ENCODE data around the gene SGSH. TPM values are rescaled to one million over a fixed set of nuclear protein-coding genes. Genes with fewer than 3 reads are reported as not detected.
A peak's percentile ranks its signal among the peaks of the same experiment; 100 is the strongest.

SGSH gene
- total RNA-seq, 1 donor from 2014 or later, result 25.5 TPM

DNA sequence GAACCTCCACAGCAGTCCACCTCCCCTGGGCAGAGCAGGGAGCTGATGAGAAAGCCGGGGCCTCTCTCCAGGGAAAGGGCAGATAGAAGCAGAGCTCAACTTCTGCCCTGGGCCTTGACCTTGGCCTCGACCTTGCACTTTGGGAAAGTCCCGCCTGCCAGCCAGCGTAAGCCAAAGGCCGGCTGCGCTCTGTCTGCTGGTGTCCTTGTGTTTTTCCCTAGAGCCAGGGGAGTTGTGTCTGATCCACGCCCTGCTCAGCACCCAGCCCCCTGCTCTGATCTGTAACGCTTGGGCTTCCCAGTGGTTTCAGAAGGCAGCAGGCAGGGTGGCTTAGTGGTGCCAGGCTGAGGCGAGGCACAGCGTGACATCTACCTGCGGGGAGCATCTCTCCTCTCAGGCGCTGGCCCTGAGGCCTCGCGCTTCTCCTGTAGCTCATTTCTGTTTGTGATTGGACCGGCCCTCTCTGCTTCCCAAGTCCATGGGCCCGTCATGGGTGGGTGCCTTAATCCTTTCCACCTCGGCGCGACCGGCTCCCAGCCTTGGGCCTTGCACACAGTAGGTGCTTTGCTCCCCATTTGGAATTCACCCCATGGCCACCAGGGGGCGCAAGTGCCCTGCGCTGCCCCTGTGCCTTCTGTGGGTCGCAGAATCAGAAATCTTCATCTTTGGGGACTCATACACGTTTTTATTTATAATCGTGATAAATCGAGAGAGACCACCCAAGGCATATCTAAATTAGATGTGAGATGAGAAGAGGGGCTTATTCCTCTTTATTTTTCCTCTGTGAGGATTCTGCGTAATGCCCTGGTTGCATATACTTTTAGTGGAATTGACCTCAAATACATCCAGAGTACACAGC, 24.2 kb downstream of the SGSH start:
- H3K27me3 Mint-ChIP-seq (ENCODE audit: low read depth), result peaks cover 3% of the 10 kb centered on the region
- H3K27ac Mint-ChIP-seq, result no peak overlapping the region
- no peak overlapping the region for H3K4me3 Mint-ChIP-seq (ENCODE audit: low read depth)
- H3K36me3 Mint-ChIP-seq (ENCODE audit: low read depth), result no peaks in the 10 kb centered on the region
- intact Hi-C loops (cut with micrococcal nuclease), result loop anchor here (1.0 kb wide), 1 partner anchor 57 kb away; no protein-coding TSS in a partner anchor
- peaks cover 4% of the 10 kb centered on the region for H3K9me3 Mint-ChIP-seq
- H3K4me1 Mint-ChIP-seq (ENCODE audit: low read depth), result no peaks in the 10 kb centered on the region
- peak; percentile 20 for DNase-seq (ENCODE audit: low spot score)

DNA sequence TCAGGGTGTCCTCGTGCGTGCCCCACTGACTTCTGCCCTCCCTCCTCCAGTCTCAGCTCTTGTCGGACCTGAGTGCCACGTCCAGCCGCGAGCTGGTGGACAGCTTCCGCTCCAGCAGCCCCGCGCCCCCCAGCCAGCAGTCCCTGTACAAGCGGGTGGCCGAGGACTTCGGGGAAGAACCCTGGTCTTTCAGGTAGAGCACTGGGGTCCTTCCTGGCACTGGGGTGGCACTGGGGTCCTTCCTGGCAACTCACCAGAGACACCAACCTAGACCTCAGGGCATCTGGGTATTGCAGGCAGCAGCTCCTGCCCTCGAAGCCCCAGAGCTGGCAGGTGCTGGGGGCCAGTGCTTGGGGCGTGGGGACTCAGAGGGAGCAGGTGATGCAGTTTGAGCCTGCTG, 25.0 kb downstream of the SGSH start:
- Mint-ChIP-seq H3K27ac (no peak overlapping the region), H3K4me3 (ENCODE audit: low read depth) (no peak overlapping the region), H3K36me3 (ENCODE audit: low read depth) (no peaks in the 10 kb centered on the region), H3K4me1 (ENCODE audit: low read depth) (no peaks in the 10 kb centered on the region), H3K27me3 (ENCODE audit: low read depth) (peaks cover 3% of the 10 kb centered on the region), H3K9me3 (peaks cover 4% of the 10 kb centered on the region)
- DNase-seq (ENCODE audit: low spot score), result no peak
- intact Hi-C loops (cut with micrococcal nuclease), result no loop called here

DNA sequence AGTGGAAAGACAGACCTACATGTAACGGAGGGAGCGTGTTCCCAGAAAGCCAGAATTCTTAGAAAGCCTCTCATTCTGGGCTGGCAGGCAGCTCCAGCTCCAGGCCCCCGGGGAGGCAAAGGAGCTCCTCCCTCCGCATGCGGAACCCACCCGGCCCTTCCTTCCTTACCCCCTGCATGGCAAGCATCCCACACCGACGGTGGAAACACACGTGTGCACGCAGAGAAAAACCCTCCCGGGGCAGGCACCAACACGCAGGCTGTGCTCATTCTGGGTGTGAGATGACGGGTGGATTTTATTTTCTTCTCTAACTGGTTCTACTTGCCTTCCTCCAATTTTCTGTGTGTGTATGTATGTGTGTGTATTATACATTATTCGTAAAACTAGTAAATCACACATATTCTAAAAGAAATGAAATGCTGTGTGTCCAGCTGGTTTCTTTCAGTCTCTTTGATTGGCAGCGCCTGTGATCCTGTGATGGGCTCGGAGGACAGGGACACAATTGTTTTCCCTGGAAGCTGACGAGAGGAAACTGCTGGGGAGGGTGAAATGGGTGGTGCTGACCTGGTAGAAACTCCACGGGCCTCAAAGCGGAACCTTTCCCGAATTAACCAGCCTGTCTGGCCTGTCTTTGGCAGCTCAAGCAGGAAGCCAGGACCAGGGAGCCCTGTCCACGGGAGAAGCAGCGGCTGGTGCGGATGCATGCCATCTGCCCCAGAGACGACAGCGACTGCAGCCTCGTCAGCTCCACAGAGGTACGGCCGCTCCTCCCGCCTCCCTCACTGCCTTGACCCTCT, 28.1 kb downstream of the SGSH start:
- no peak overlapping the region for H3K27ac Mint-ChIP-seq
- intact Hi-C loops (cut with micrococcal nuclease), result no loop called here
- H3K4me1 Mint-ChIP-seq (ENCODE audit: low read depth), result no peaks in the 10 kb centered on the region
- H3K27me3 Mint-ChIP-seq (ENCODE audit: low read depth), result peaks cover 3% of the 10 kb centered on the region
- H3K9me3 Mint-ChIP-seq, result peaks cover 4% of the 10 kb centered on the region
- H3K36me3 Mint-ChIP-seq (ENCODE audit: low read depth), result no peaks in the 10 kb centered on the region
- no peak for DNase-seq (ENCODE audit: low spot score)
- no peak overlapping the region for H3K4me3 Mint-ChIP-seq (ENCODE audit: low read depth)

DNA sequence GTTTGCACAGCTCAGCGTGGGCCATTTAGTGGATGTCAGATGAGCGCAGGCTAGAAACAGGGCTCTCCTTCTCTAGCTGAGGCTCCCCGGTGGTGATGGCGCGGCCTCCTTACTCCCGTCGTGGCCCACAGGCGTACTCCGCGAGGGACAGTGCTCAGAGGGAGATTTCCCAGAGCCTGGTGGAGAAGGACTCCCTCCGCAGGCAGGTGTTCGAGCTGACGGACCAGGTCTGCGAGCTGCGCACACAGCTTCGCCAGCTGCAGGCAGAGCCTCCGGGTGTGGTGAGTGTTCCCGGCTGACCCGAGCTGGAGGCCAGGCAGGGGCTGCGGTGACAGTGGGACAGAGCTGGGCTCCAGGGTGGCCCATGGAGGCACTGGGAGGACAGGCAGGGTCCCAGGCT, 28.9 kb downstream of the SGSH start:
- Mint-ChIP-seq H3K4me1 (ENCODE audit: low read depth) (no peaks in the 10 kb centered on the region), H3K27me3 (ENCODE audit: low read depth) (peaks cover 3% of the 10 kb centered on the region), H3K27ac (no peak overlapping the region), H3K36me3 (ENCODE audit: low read depth) (no peaks in the 10 kb centered on the region), H3K4me3 (ENCODE audit: low read depth) (no peak overlapping the region), H3K9me3 (peaks cover 4% of the 10 kb centered on the region)
- intact Hi-C loops (cut with micrococcal nuclease), result no loop called here
- DNase-seq (ENCODE audit: low spot score), result no peak

DNA sequence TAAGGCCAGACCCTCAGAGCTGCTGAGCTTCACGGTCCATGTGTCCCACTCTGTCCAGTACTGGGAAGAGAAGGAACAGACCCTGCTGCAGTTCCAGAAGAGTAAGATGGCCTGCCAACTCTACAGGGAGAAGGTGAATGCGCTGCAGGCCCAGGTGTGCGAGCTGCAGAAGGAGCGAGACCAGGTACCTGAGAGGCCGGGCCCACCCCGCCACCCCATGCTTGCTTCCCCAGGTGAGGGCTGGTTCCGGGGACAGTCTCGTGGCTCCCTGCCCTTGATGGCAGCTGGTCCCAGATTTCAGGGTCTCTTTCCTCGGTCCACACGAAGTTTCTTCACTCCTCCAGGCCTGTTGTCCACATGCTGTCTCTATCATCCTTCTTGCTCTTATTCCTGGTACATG, 29.4 kb downstream of the SGSH start:
- peaks cover 4% of the 10 kb centered on the region for H3K9me3 Mint-ChIP-seq
- H3K27me3 Mint-ChIP-seq (ENCODE audit: low read depth), result peaks cover 3% of the 10 kb centered on the region
- no peaks in the 10 kb centered on the region for H3K36me3 Mint-ChIP-seq (ENCODE audit: low read depth)
- intact Hi-C loops (cut with micrococcal nuclease), result no loop called here
- no peak overlapping the region for H3K4me3 Mint-ChIP-seq (ENCODE audit: low read depth)
- DNase-seq (ENCODE audit: low spot score), result no peak
- no peaks in the 10 kb centered on the region for H3K4me1 Mint-ChIP-seq (ENCODE audit: low read depth)
- no peak overlapping the region for H3K27ac Mint-ChIP-seq

DNA sequence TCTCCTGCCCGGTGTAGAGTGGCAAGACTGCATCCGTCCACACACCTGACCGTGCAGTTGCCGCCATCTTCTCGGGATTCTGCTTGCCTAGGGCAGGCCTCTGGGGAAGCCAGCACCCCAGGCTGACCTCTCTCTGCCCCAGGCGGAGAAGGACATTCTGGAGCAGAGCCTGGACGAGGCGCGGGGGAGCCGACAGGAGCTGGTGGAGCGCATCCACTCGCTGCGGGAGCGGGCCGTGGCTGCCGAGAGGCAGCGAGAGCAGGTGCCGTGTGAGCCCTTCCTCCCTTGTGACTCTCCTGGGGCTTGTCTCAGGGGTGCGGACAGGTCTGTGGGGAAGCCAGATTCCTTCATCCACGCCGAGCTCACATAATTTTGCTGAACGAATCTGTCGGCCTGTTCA, 30.5 kb downstream of the SGSH start:
- DNase-seq (ENCODE audit: low spot score), result no peak
- H3K36me3 Mint-ChIP-seq (ENCODE audit: low read depth), result no peaks in the 10 kb centered on the region
- peaks cover 3% of the 10 kb centered on the region for H3K27me3 Mint-ChIP-seq (ENCODE audit: low read depth)
- H3K9me3 Mint-ChIP-seq, result peaks cover 4% of the 10 kb centered on the region
- no peak overlapping the region for H3K27ac Mint-ChIP-seq
- intact Hi-C loops (cut with micrococcal nuclease), result no loop called here
- no peak overlapping the region for H3K4me3 Mint-ChIP-seq (ENCODE audit: low read depth)
- H3K4me1 Mint-ChIP-seq (ENCODE audit: low read depth), result no peaks in the 10 kb centered on the region

DNA sequence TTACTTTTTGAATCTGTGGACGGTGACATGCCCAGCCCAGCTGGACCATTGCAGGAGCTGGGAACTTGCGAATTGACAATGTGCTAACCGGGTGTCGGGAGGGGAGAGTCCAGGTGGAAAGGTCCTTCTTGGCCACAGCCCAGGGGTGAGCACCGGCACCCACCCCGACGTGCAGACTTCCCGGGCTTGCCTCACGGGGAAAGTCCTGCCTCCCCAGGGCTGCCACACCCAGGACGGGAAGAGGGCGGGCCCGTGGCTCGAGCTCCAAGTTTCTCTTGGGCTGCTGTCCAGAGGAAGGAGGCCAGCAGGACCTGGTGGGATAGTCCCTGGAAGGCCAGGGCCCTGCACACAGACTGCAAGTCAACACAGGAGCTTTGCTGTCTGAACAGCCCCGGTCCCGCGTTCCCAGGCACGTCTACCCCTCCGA, 32.6 kb downstream of the SGSH start:
- H3K9me3 Mint-ChIP-seq, result no peaks in the 10 kb centered on the region
- H3K4me3 Mint-ChIP-seq (ENCODE audit: low read depth), result no peak overlapping the region
- no peak overlapping the region for H3K27ac Mint-ChIP-seq
- H3K4me1 Mint-ChIP-seq (ENCODE audit: low read depth), result no peaks in the 10 kb centered on the region
- no peaks in the 10 kb centered on the region for H3K27me3 Mint-ChIP-seq (ENCODE audit: low read depth)
- intact Hi-C loops (cut with micrococcal nuclease), result no loop called here
- no peak for DNase-seq (ENCODE audit: low spot score)
- H3K36me3 Mint-ChIP-seq (ENCODE audit: low read depth), result no peaks in the 10 kb centered on the region

DNA sequence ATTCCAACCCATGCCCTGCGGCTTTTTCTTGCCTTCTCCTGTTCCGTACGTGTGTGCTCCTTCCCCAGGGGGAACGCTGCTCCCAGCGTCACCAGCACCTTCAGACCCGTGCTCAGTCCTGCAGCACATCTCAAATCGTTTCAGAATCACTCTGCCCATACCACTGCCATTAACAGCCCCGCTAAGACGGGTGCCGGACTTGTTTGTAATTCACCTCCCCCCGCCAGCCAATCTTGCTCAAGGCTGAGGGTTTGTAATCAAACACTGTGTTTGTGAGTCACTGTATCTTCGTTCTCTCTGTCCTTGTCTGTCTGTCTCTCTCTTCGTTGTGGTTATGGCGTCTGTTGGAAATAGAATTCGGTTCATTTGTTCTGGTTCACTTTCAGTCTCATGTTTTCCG, 33.0 kb downstream of the SGSH start:
- no peaks in the 10 kb centered on the region for H3K4me1 Mint-ChIP-seq (ENCODE audit: low read depth)
- H3K9me3 Mint-ChIP-seq, result no peaks in the 10 kb centered on the region
- H3K27ac Mint-ChIP-seq, result no peak overlapping the region
- intact Hi-C loops (cut with micrococcal nuclease), result no loop called here
- no peaks in the 10 kb centered on the region for H3K36me3 Mint-ChIP-seq (ENCODE audit: low read depth)
- DNase-seq (ENCODE audit: low spot score), result no peak
- no peak overlapping the region for H3K4me3 Mint-ChIP-seq (ENCODE audit: low read depth)
- no peaks in the 10 kb centered on the region for H3K27me3 Mint-ChIP-seq (ENCODE audit: low read depth)

DNA sequence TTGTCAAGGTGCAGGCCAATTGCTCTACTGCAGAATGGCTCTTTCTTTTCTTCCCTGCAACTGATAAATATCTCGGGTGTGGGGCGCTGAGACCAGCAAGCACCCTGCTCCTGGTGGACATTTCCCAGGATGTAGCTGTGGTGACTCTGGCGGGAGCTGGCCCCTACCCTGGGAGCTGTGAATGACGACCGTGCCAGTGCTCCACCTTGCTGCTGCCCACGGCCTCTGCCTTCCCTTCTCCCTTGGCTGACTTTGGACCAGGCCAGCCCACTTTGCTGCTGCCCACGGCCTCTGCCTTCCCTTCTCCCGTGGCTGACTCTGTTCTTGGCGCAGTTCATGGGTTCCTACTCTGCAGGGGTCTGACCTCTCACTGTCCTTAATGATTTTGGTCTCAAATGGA, 34.2 kb downstream of the SGSH start:
- H3K9me3 Mint-ChIP-seq, result no peaks in the 10 kb centered on the region
- no peaks in the 10 kb centered on the region for H3K4me1 Mint-ChIP-seq (ENCODE audit: low read depth)
- no peaks in the 10 kb centered on the region for H3K27me3 Mint-ChIP-seq (ENCODE audit: low read depth)
- H3K27ac Mint-ChIP-seq, result no peak overlapping the region
- no peak for DNase-seq (ENCODE audit: low spot score)
- H3K36me3 Mint-ChIP-seq (ENCODE audit: low read depth), result no peaks in the 10 kb centered on the region
- intact Hi-C loops (cut with micrococcal nuclease), result no loop called here
- H3K4me3 Mint-ChIP-seq (ENCODE audit: low read depth), result no peak overlapping the region

DNA sequence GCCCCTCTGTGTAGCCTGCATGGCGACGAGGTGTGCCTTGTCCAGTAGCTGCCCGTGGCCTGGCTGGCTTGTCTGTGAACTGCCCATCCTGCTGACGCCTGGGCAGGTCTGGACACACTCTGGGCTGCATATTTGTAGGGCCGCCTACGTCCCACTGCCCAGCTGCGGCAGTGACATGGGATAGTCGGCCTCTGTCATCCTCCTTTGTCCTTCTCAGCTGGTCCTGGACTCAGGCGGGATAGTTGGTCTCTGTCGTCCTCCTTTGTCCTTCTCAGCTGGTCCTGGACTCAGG, 35.8 kb downstream of the SGSH start:
- Mint-ChIP-seq H3K4me3 (ENCODE audit: low read depth) (no peak overlapping the region), H3K9me3 (no peaks in the 10 kb centered on the region), H3K36me3 (ENCODE audit: low read depth) (no peaks in the 10 kb centered on the region), H3K27ac (no peak overlapping the region), H3K27me3 (ENCODE audit: low read depth) (no peaks in the 10 kb centered on the region), H3K4me1 (ENCODE audit: low read depth) (no peaks in the 10 kb centered on the region)
- intact Hi-C loops (cut with micrococcal nuclease), result no loop called here
- no peak for DNase-seq (ENCODE audit: low spot score)

DNA sequence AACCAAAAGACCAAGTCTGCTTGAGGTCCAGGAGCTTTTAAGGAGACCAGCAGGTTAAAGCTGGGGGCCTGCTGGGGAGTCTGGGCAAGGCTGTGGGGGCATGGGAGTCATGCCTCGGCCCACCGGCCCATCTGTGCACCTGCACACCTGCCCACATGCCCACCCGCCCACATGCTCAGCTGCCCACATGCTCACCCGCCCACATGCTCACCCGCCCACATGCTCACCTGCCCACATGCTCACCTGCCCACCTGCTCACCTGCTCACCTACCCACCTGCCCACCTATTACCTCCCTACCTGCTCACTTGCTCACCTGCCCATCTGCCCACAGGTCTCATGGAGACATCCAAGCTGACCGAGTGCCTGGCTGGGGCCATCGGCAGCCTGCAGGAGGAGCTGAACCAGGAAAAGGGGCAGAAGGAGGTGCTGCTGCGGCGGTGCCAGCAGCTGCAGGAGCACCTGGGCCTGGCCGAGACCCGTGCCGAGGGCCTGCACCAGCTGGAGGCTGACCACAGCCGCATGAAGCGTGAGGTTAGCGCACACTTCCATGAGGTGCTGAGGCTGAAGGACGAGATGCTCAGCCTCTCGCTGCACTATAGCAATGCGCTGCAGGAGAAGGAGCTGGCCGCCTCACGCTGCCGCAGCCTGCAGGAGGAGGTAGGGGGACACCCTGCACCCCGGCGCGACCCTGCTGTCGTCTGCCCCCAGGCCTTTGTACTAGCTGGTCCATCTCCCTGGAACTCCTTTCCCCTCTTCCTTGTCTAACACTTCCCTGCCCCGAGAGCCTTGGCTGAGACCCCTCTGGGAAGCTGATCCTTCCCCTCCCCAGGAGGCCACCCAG, 36.3 kb downstream of the SGSH start:
- intact Hi-C loops (cut with micrococcal nuclease), result no loop called here
- peaks cover 3% of the 10 kb centered on the region for H3K27me3 Mint-ChIP-seq (ENCODE audit: low read depth)
- no peak for DNase-seq (ENCODE audit: low spot score)
- no peak overlapping the region for H3K4me3 Mint-ChIP-seq (ENCODE audit: low read depth)
- H3K27ac Mint-ChIP-seq, result no peak overlapping the region
- no peaks in the 10 kb centered on the region for H3K36me3 Mint-ChIP-seq (ENCODE audit: low read depth)
- H3K9me3 Mint-ChIP-seq, result no peaks in the 10 kb centered on the region
- no peaks in the 10 kb centered on the region for H3K4me1 Mint-ChIP-seq (ENCODE audit: low read depth)

DNA sequence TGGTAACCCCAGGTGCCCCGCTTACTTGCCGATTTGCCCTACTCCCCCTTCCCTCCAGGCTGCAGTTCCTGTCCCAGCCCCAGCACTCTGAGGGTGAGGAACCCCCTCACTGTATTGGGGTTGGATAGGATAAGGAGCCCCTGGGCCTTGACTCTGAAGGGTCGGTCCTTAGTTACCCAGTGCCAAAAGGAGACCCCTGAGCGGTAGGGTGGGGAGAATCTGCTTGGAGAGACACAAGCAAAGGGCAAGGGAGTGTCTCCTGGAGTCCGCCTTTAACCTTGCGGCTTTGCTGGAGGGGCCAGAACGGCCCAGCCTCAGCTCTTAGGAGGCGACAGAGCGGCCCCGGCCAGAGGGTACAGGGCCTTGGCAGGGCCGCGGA, 37.3 kb downstream of the SGSH start:
- Mint-ChIP-seq H3K4me1 (ENCODE audit: low read depth) (no peaks in the 10 kb centered on the region), H3K4me3 (ENCODE audit: low read depth) (no peak overlapping the region), H3K27me3 (ENCODE audit: low read depth) (peaks cover 5% of the 10 kb centered on the region), H3K27ac (no peak overlapping the region), H3K36me3 (ENCODE audit: low read depth) (no peaks in the 10 kb centered on the region), H3K9me3 (no peaks in the 10 kb centered on the region)
- intact Hi-C loops (cut with micrococcal nuclease), result no loop called here
- DNase-seq (ENCODE audit: low spot score), result no peak
